Suprapubic skin (tissue), 4 donors: ENCODE results near the gene LTBR. TPM values are rescaled to one million over a fixed set of nuclear protein-coding genes. Genes with fewer than 3 reads are reported as not detected.

Experiments
- DNase-seq, 2 donors: peaks; one replicate each; pipeline ENCODE4 v3.0.0-alpha.2; 2019; ENCODE audit warnings: low spot score in 2 of 2
- H3K27ac ChIP-seq: fragments of 200-600 bp; sonication (generic); one replicate; pipeline ENCODE4 v1.5.1; 2019
- H3K27me3 ChIP-seq: fragments of 200-600 bp; sonication (generic); one replicate; pipeline ENCODE4 v1.5.1; 2019
- H3K36me3 ChIP-seq: fragments of 200-600 bp; sonication (generic); one replicate; pipeline ENCODE4 v1.5.1; 2019
- H3K4me1 ChIP-seq: fragments of 200-600 bp; sonication (generic); one replicate; pipeline ENCODE4 v1.5.1; 2019
- H3K4me3 ChIP-seq: fragments of 200-600 bp; sonication (generic); one replicate; pipeline ENCODE4 v1.5.1; 2019; ENCODE audit warnings: mild to moderate bottlenecking
- H3K9me3 ChIP-seq: fragments of 200-600 bp; sonication (generic); one replicate; pipeline ENCODE4 v1.5.1; 2019
- EP300 ChIP-seq: sonication (generic); formaldehyde crosslinking; IDR thresholded peaks from one replicate; pipeline ENCODE4 v1.6.1; 2017; ENCODE audit warnings: antibody characterized with exemption
- POLR2A ChIP-seq, 2 donors: fragments of 450-650 bp; IDR thresholded peaks; one replicate each; pipeline ENCODE4 v1.6.1; 2017; ENCODE audit warnings: antibody characterized with exemption in 2 of 2, mild to moderate bottlenecking in 2 of 2, moderate library complexity in 2 of 2
- POLR2AphosphoS5 ChIP-seq, 3 donors: sonication (generic); formaldehyde crosslinking; IDR thresholded peaks; one replicate each; pipeline ENCODE4 v1.6.1; 2017; ENCODE audit warnings: antibody characterized with exemption in 3 of 3
- WGBS: methylation state at CpG from one replicate; pipeline ENCODE4 v1.1.5; 2018; 5-methylcytosine and 5-hydroxymethylcytosine counted together
- total RNA-seq, 4 donors: library from RNA; depleted of rRNA; stranded (reverse); fragments of >200 nt; gene quantifications; one replicate each; pipeline ENCODE4 v1.1.0, GENCODE V29; 2016
- TF ChIP-seq, protein P1 (sequence below), 2 donors: fragments of 200-600 bp in 1 of 2; fragments of 450-650 bp in 1 of 2; sonication (generic) in 1 of 2; IDR thresholded peaks; one replicate each; pipeline ENCODE4 v1.5.1; 2016 to 2019; ENCODE audit warnings: antibody characterized with exemption in 2 of 2, mild to moderate bottlenecking in 1 of 2, moderate library complexity in 1 of 2

The LTBR gene
- total RNA-seq, 4 donors from 2014 or later, result 157 to 297 (median 204) TPM

DNA sequence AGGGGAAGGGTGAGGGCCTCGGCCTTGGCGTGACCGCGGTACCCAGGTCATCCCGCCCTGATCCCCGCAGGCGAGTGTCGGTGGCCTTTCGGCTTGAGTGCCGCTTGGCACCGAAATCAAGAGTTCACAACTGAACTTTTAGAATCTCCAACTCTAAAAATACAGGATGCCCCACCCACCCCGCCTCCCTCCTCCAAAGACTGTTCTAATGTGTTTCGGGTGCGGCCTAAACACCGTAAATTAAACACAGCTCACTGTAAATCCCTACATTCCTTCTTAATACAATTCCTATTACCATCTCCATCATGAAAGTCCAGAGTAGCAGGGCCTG, 20.0 kb upstream of the LTBR start:
- Histone ChIP-seq H3K27me3 (no peaks in the 10 kb centered on the region), H3K9me3 (no peaks in the 10 kb centered on the region), H3K36me3 (no peaks in the 10 kb centered on the region), H3K27ac (peak overlapping the region; percentile 99), H3K4me1 (peaks cover 43% of the 10 kb centered on the region), H3K4me3 (peak overlapping the region; percentile 84)
- WGBS, result 0% methylated on average over 14 of the region's 15 CpGs
- TF ChIP-seq, protein P1, sequence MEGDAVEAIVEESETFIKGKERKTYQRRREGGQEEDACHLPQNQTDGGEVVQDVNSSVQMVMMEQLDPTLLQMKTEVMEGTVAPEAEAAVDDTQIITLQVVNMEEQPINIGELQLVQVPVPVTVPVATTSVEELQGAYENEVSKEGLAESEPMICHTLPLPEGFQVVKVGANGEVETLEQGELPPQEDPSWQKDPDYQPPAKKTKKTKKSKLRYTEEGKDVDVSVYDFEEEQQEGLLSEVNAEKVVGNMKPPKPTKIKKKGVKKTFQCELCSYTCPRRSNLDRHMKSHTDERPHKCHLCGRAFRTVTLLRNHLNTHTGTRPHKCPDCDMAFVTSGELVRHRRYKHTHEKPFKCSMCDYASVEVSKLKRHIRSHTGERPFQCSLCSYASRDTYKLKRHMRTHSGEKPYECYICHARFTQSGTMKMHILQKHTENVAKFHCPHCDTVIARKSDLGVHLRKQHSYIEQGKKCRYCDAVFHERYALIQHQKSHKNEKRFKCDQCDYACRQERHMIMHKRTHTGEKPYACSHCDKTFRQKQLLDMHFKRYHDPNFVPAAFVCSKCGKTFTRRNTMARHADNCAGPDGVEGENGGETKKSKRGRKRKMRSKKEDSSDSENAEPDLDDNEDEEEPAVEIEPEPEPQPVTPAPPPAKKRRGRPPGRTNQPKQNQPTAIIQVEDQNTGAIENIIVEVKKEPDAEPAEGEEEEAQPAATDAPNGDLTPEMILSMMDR (IDR thresholded peaks at IDR 0.05), result no peak
- TF ChIP-seq POLR2A (IDR thresholded peaks at IDR 0.05) (peak in 1 of 2 donors; percentile 19), POLR2AphosphoS5 (IDR thresholded peaks at IDR 0.05) (peak in 1 of 3 donors; percentile 38)
- peak in 1 of 2 donors; percentile 83 for DNase-seq

DNA sequence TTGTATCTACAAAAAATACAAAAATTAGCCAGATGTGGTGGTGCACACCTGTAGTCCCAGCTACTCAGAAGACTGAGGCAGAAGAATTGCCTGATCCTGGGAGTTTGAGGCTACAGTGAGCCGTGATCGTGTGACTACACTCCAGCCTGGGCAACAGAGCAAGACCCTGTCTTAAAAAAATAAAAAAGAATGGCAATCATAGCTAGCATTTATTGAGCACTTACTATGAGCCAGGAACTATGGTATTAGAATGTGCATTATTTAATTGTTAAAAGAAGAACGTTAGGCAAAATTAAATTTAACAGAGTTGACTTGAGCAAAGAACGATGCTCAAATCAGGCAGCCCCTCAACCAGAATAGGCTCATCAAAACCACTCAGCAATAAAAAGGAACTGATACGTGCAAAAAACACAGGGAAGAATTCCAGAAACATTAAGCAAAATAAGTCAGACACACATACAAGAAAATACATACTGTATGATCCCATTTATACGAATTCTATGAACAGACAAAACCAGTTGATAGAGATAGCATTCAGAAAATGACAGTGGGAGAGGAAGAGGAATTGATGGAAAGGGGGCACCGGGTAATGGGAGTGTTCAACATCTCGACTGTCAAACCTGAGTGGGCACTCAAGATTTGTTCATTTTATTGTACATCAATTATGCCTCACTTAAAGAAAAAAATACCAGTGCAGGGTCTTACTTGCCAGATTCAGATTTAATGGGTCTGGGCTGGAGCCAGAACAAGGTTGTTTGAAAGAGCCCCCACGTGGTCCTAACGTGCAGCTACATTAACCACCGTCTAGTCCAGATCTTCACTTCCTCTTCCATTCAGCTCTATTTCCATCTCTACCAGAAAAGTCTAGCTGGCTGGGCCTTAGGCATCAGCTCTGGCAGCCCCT, 16.6 kb upstream of the LTBR start:
- H3K27me3 ChIP-seq, result no peaks in the 10 kb centered on the region
- TF ChIP-seq POLR2A (IDR thresholded peaks at IDR 0.05), result no peak
- no peak for TF ChIP-seq POLR2AphosphoS5 (IDR thresholded peaks at IDR 0.05)
- TF ChIP-seq, protein P1 (IDR thresholded peaks at IDR 0.05), result peak in 1 of 2 donors; percentile 2
- no peak for TF ChIP-seq EP300
- no peak overlapping the region for H3K4me3 ChIP-seq
- H3K27ac ChIP-seq, result no peak overlapping the region
- 53% methylated on average over 11 of the region's 11 CpGs for WGBS
- H3K4me1 ChIP-seq, result peaks cover 63% of the 10 kb centered on the region
- no peaks in the 10 kb centered on the region for H3K36me3 ChIP-seq
- no peaks in the 10 kb centered on the region for H3K9me3 ChIP-seq
- DNase-seq, result no peak

DNA sequence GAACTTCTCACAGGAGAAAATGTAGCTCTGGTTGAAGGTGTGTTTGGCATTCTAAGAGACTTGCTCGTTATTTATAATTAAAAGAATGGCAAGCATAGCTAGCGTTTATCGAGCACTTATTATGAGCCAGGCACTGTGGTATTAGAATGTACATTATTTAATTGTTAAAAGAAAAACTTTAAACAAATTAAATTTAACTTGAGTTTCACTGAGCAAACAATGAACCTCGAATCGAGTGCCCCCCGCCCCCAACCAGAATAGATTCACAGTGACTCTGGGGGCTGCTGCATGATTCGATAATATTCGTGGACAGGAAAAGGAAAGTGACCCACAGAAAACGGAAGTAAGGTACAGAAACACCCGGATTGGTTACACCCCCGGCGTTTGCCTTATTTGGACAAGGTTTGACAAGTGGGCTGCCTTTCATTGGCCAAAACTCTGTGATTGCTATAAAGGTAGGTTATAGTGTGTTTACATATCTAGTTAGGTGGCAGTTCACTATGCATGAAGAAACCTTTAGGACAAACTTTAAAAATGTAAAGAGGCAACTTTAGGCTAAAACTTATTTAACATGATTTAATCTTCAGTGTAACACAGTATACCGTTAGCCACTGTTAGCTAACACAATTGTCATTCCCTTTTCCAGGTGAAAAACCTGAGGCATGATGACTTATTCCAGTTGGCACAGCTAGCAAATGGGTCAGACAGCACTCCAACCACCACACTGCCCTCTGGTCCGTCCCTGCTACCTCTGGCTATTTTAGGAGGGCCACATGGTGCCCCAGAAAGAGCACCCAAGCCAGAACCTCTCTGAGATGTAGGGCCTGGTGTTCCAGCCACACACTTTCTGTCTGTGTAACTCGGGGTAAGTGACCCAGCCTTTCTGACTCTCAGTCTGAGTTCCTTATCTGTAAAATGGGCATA, 15.7 kb upstream of the LTBR start:
- no peaks in the 10 kb centered on the region for H3K36me3 ChIP-seq
- peaks cover 64% of the 10 kb centered on the region for H3K4me1 ChIP-seq
- no peak for DNase-seq
- WGBS, result 67% methylated on average over 15 of the region's 15 CpGs
- no peaks in the 10 kb centered on the region for H3K27me3 ChIP-seq
- H3K4me3 ChIP-seq, result no peak overlapping the region
- H3K27ac ChIP-seq, result no peak overlapping the region
- TF ChIP-seq POLR2A (IDR thresholded peaks at IDR 0.05), result no peak
- H3K9me3 ChIP-seq, result no peaks in the 10 kb centered on the region

DNA sequence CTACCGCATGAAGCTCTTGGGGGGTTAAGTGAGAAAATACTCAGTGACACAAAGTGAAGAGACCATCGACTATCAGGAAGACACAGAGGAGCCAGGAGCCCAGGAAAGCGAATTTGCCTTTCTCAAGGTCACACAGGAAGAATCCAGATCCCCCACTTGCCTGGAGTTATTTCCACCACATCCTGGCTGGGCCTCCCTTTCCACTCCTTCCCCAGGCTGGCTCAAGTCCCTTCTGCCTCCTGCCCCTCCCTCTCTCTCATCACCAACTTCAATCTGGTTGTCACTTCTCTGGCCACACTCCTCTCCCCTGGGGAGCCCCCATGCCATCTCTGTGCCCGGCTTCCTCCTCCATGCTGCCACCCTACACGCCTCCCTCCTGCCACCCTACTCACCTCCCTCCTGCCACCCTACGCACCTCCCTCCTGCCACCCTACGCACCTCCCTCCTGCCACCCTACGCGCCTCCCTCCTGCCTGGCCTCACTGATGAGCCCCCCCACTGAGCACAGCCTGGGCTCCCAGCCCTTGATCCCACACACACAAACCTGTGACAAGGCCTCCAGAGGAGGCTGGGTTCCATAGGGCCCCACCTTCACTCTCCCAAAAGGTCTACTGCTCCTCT, 14.9 kb upstream of the LTBR start:
- peaks cover 65% of the 10 kb centered on the region for H3K4me1 ChIP-seq
- H3K9me3 ChIP-seq, result no peaks in the 10 kb centered on the region
- 92% methylated on average over 9 of the region's 9 CpGs for WGBS
- no peak for DNase-seq
- H3K36me3 ChIP-seq, result no peaks in the 10 kb centered on the region
- no peaks in the 10 kb centered on the region for H3K27me3 ChIP-seq
- H3K27ac ChIP-seq, result no peak overlapping the region
- TF ChIP-seq POLR2AphosphoS5 (IDR thresholded peaks at IDR 0.05), result no peak
- no peak for TF ChIP-seq POLR2A (IDR thresholded peaks at IDR 0.05)
- TF ChIP-seq, protein P1 (IDR thresholded peaks at IDR 0.05), result no peak
- TF ChIP-seq EP300, result no peak
- H3K4me3 ChIP-seq, result no peak overlapping the region

DNA sequence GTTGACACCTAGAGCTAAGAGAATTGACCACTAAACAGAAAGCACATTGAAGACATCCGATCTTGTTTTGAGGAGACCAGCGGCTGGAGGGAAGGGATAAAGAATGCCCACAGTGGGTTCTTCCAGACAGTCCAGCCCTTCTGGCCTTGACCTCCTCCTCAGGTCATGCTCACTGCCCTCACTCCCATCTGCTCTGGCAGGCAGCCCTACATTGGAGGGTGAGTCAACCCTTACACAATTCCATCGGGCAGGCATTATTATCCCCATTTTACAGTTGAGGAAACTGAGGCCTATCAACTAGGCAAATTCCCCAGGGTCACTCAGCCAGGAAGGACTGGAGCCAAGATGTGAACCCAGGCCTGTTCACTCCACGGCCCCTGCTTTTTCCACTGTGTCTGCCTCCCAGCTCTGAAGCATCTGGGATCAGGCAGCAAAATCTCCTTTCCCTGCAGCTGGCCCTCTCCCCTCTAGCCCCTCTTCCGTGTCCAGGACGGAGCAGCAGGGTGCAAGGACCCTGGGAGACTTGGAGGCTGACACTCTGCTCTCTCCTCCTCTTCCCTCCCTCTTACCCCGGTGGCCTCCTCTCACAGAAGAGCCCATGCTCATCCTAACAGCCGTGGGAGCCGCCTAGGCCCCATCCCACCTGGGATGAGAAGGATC, 13.9 kb upstream of the LTBR start:
- Histone ChIP-seq H3K4me1 (peaks cover 68% of the 10 kb centered on the region), H3K27ac (peak overlapping the region; percentile 82), H3K4me3 (no peak overlapping the region), H3K9me3 (no peaks in the 10 kb centered on the region), H3K27me3 (no peaks in the 10 kb centered on the region), H3K36me3 (no peaks in the 10 kb centered on the region)
- WGBS, result 84% methylated on average over 9 of the region's 9 CpGs
- no peak for DNase-seq
- TF ChIP-seq EP300, result no peak
- TF ChIP-seq POLR2AphosphoS5 (IDR thresholded peaks at IDR 0.05), result no peak
